ENCODE results near the gene AJAP1.

DNA sequence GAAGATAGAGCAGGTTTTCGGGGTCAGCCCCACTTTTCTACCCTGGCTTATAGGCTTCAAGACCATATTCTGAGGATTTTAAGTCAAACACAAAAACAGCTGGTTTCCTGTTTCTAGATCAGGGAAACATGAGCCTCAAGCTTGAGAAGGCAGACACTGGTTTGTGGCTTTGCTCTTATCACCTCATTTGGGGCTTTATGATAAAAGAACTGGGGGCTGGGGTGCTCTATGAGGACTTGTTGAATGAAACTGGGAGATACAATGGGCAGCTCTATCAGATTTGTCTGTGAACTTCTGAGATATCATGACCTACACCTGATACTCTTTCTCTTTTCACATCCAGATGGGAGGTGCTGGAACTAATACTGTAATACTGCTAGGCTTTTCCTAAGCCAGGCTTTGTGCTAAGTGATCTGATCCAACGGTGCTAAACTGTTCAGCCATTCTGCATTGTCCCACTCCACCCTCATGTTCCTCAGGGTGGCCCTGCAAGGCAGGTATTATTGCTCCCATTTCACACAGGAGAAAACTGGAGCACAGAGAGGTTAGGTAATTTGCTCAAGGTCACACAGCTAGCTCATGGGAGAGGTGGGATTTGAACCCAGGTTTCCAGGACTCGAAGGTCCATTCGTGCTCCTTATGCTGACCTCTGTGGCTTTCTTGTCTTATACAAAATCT lies 6.6 kb downstream of the AJAP1 start:
- TF ChIP-seq EP300 (IDR thresholded peaks at IDR 0.05) = no peak
- TF ChIP-seq CTCF (IDR thresholded peaks at IDR 0.05) = no peak

Measured in sigmoid colon (tissue), 4 donors.